CD8-positive, alpha-beta memory T cell (primary cell): ENCODE results near the gene PANX2. TPM values are rescaled to one million over a fixed set of nuclear protein-coding genes. Genes with fewer than 3 reads are reported as not detected.

Experiments
- CTCF ChIA-PET: fragments of 350-600 bp; sonication (Branson Sonifier 250); formaldehyde crosslinking; loops from one replicate; lab custom pipeline; 2021; ENCODE audit warnings: antibody characterized with exemption; lab: Charles Lee
- POLR2A ChIA-PET: fragments of 350-600 bp; sonication (Branson Sonifier 250); formaldehyde crosslinking; loops from one replicate; lab custom pipeline; 2021; ENCODE audit warnings: antibody characterized with exemption; lab: Charles Lee
- DNase-seq, 5 donors: peaks; one replicate each; pipeline versions ENCODE4 v3.0.0 to v3.0.0-alpha.2; 2020 to 2022; ENCODE audit warnings: mixed read lengths in 1 of 5
- H3K27ac ChIP-seq: one replicate; pipeline ENCODE4 v1.7.0; 2013; ENCODE audit warnings: low read depth, mild to moderate bottlenecking, low read length, moderate library complexity
- H3K27me3 ChIP-seq: 2 replicates; pipeline ENCODE4 v1.7.0; 2013; ENCODE audit warnings: low read length, mild to moderate bottlenecking; ENCODE audit not compliant: insufficient read depth, poor library complexity, severe bottlenecking
- H3K36me3 ChIP-seq: 2 replicates; pipeline ENCODE4 v1.7.0; 2013; ENCODE audit warnings: mild to moderate bottlenecking, low read length, moderate library complexity; ENCODE audit not compliant: insufficient read depth
- H3K4me1 ChIP-seq: 2 replicates; pipeline ENCODE4 v1.7.0; 2013; ENCODE audit warnings: mild to moderate bottlenecking, low read length, moderate library complexity; ENCODE audit not compliant: insufficient read depth
- H3K4me3 ChIP-seq: 2 replicates; pipeline ENCODE4 v1.7.0; 2013; ENCODE audit warnings: mild to moderate bottlenecking, low read length
- H3K9me3 ChIP-seq: 2 replicates; pipeline ENCODE4 v1.7.0; 2013; ENCODE audit warnings: mild to moderate bottlenecking, low read length
- H3K27ac Mint-ChIP-seq, 8 donors: one replicate each; pipeline ENCODE4 v1.8.0; 2020 to 2021; ENCODE audit warnings: mixed read lengths in 8 of 8, mild to moderate bottlenecking in 6 of 8, inconsistent platforms in 3 of 8, moderate library complexity in 3 of 8
- H3K27me3 Mint-ChIP-seq, 2 donors: one replicate each; pipeline ENCODE4 v1.8.0; 2020 to 2021; ENCODE audit warnings: mixed read lengths in 2 of 2, mild to moderate bottlenecking in 1 of 2, moderate library complexity in 1 of 2
- H3K36me3 Mint-ChIP-seq, 3 donors: one replicate each; pipeline ENCODE4 v1.8.0; 2020 to 2021; ENCODE audit warnings: mixed read lengths in 3 of 3, inconsistent platforms in 1 of 3, mild to moderate bottlenecking in 1 of 3
- H3K4me1 Mint-ChIP-seq, 3 donors: one replicate each; pipeline ENCODE4 v1.8.0; 2020 to 2021; ENCODE audit warnings: mixed read lengths in 3 of 3, inconsistent platforms in 1 of 3, mild to moderate bottlenecking in 1 of 3
- H3K4me3 Mint-ChIP-seq, 7 donors: one replicate each; pipeline ENCODE4 v1.8.0; 2020 to 2021; ENCODE audit warnings: mixed read lengths in 7 of 7, mild to moderate bottlenecking in 6 of 7, moderate library complexity in 4 of 7, inconsistent platforms in 2 of 7
- H3K9me3 Mint-ChIP-seq, 5 donors: one replicate each; pipeline ENCODE4 v1.8.0; 2020 to 2022; ENCODE audit warnings: mixed read lengths in 5 of 5, mild to moderate bottlenecking in 3 of 5, moderate library complexity in 2 of 5, inconsistent platforms in 1 of 5
- polyA plus RNA-seq: library from polyadenylated mRNA; unstranded; fragments of 300-500 nt; fragmentation: Illumina TruSeq; gene quantifications from one replicate; pipeline ENCODE4 v1.2.3, GENCODE V29; 2021
- total RNA-seq, 2 experiments: library from RNA; stranded (reverse); gene quantifications; one replicate each; pipeline ENCODE4 v1.2.3, GENCODE V29; 2021

PANX2 gene
- total and polyA plus RNA-seq, 3 experiments from 2014 or later = 1.7 to 1.8 TPM; not detected in 1

GRCh38 chr22:50150161-50151129, 20.1 kb upstream of the PANX2 start:
- no peak overlapping the region for H3K27ac ChIP-seq
- no peak overlapping the region for H3K4me3 ChIP-seq
- ChIA-PET POLR2A (interaction anchor here (1.8 kb wide), 1 partner anchor 41 kb away, joined by 5 read pairs; no protein-coding TSS in a partner anchor), CTCF (interaction anchor here (0.7 to 5.0 kb wide), 11 partner anchors 14 to 178 kb away, joined by 3 to 35 read pairs (median 4); no protein-coding TSS in a partner anchor)
- no peaks in the 10 kb centered on the region for H3K36me3 Mint-ChIP-seq
- DNase-seq = no peak
- H3K36me3 ChIP-seq = no peaks in the 10 kb centered on the region
- H3K27me3 Mint-ChIP-seq = peaks cover 0 to 1% of the 10 kb centered on the region in 2 donors
- no peaks in the 10 kb centered on the region for H3K27me3 ChIP-seq
- H3K9me3 Mint-ChIP-seq = no peaks in the 10 kb centered on the region
- H3K4me1 ChIP-seq = no peaks in the 10 kb centered on the region
- H3K9me3 ChIP-seq = no peaks in the 10 kb centered on the region
- no peak overlapping the region for H3K4me3 Mint-ChIP-seq
- H3K4me1 Mint-ChIP-seq = peaks cover 0 to 8% (median 2%) of the 10 kb centered on the region in 3 donors
- H3K27ac Mint-ChIP-seq = peak overlapping the region in 1 of 8 donors; percentile 39

GRCh38 chr22:50151571-50152537, 18.7 kb upstream of the PANX2 start:
- H3K27ac ChIP-seq = no peak overlapping the region
- no peaks in the 10 kb centered on the region for H3K9me3 Mint-ChIP-seq
- no peaks in the 10 kb centered on the region for H3K27me3 Mint-ChIP-seq
- POLR2A ChIA-PET = interaction anchor here (0.7 kb wide), 1 partner anchor 29 kb away, joined by 3 read pairs; no protein-coding TSS in a partner anchor
- H3K27ac Mint-ChIP-seq = no peak overlapping the region
- H3K36me3 ChIP-seq = no peaks in the 10 kb centered on the region
- no peaks in the 10 kb centered on the region for H3K27me3 ChIP-seq
- no peak overlapping the region for H3K4me3 ChIP-seq
- no peaks in the 10 kb centered on the region for H3K9me3 ChIP-seq
- H3K36me3 Mint-ChIP-seq = no peaks in the 10 kb centered on the region
- no peak overlapping the region for H3K4me3 Mint-ChIP-seq
- CTCF ChIA-PET = interaction anchor here (5.0 kb wide), 1 partner anchor 56 kb away, joined by 35 read pairs; no protein-coding TSS in a partner anchor
- H3K4me1 ChIP-seq = no peaks in the 10 kb centered on the region
- DNase-seq = no peak
- H3K4me1 Mint-ChIP-seq = peaks cover 0 to 5% (median 2%) of the 10 kb centered on the region in 3 donors

GRCh38 chr22:50153056-50153755, 17.3 kb upstream of the PANX2 start:
- no peaks in the 10 kb centered on the region for H3K36me3 Mint-ChIP-seq
- ChIA-PET POLR2A (no interaction called here), CTCF (no interaction called here)
- H3K9me3 Mint-ChIP-seq = no peaks in the 10 kb centered on the region
- H3K27me3 ChIP-seq = no peaks in the 10 kb centered on the region
- no peaks in the 10 kb centered on the region for H3K36me3 ChIP-seq
- H3K27ac Mint-ChIP-seq = no peak overlapping the region
- peaks cover 0 to 4% (median 2%) of the 10 kb centered on the region in 3 donors for H3K4me1 Mint-ChIP-seq
- no peak for DNase-seq
- no peak overlapping the region for H3K4me3 ChIP-seq
- H3K27me3 Mint-ChIP-seq = no peaks in the 10 kb centered on the region
- no peaks in the 10 kb centered on the region for H3K4me1 ChIP-seq
- no peaks in the 10 kb centered on the region for H3K9me3 ChIP-seq
- H3K4me3 Mint-ChIP-seq = no peak overlapping the region
- no peak overlapping the region for H3K27ac ChIP-seq

GRCh38 chr22:50153756-50154140, 16.8 kb upstream of the PANX2 start:
- DNase-seq = no peak
- ChIA-PET POLR2A (no interaction called here), CTCF (interaction anchor here (0.6 kb wide), 1 partner anchor 37 kb away, joined by 3 read pairs; no protein-coding TSS in a partner anchor)
- Histone ChIP-seq H3K36me3 (no peaks in the 10 kb centered on the region), H3K27me3 (no peaks in the 10 kb centered on the region), H3K9me3 (no peaks in the 10 kb centered on the region), H3K4me3 (no peak overlapping the region), H3K27ac (no peak overlapping the region), H3K4me1 (no peaks in the 10 kb centered on the region)
- Mint-ChIP-seq H3K9me3 (no peaks in the 10 kb centered on the region), H3K27ac (no peak overlapping the region), H3K4me3 (no peak overlapping the region), H3K27me3 (peaks cover 0 to 4% of the 10 kb centered on the region in 2 donors), H3K4me1 (peaks cover 0 to 4% (median 2%) of the 10 kb centered on the region in 3 donors), H3K36me3 (no peaks in the 10 kb centered on the region)

- H3K4me1 ChIP-seq = no peaks in the 10 kb centered on the region
- H3K9me3 ChIP-seq = no peaks in the 10 kb centered on the region
- H3K27me3 Mint-ChIP-seq = peaks cover 7 to 23% of the 10 kb centered on the region in 2 donors
- no peaks in the 10 kb centered on the region for H3K36me3 Mint-ChIP-seq
- H3K27ac Mint-ChIP-seq = no peak overlapping the region
- ChIA-PET POLR2A (no interaction called here), CTCF (interaction anchor here (0.5 to 1.5 kb wide), 2 partner anchors 34 to 164 kb away, joined by 3 read pairs; no protein-coding TSS in a partner anchor)
- H3K27ac ChIP-seq = no peak overlapping the region
- no peak overlapping the region for H3K4me3 ChIP-seq
- H3K4me3 Mint-ChIP-seq = no peak overlapping the region
- H3K36me3 ChIP-seq = no peaks in the 10 kb centered on the region
- H3K27me3 ChIP-seq = no peaks in the 10 kb centered on the region
- no peaks in the 10 kb centered on the region for H3K9me3 Mint-ChIP-seq
- no peaks in the 10 kb centered on the region for H3K4me1 Mint-ChIP-seq
- no peak for DNase-seq
Measured at GRCh38 chr22:50157709-50158375, 12.7 kb upstream of the PANX2 start.

- Mint-ChIP-seq H3K4me3 (no peak overlapping the region), H3K9me3 (no peaks in the 10 kb centered on the region), H3K4me1 (no peaks in the 10 kb centered on the region), H3K27ac (no peak overlapping the region), H3K36me3 (no peaks in the 10 kb centered on the region), H3K27me3 (peaks cover 7 to 37% of the 10 kb centered on the region in 2 donors)
- Histone ChIP-seq H3K27ac (no peak overlapping the region), H3K27me3 (no peaks in the 10 kb centered on the region), H3K4me1 (no peaks in the 10 kb centered on the region), H3K4me3 (no peak overlapping the region), H3K9me3 (no peaks in the 10 kb centered on the region), H3K36me3 (no peaks in the 10 kb centered on the region)
- POLR2A ChIA-PET = no interaction called here
- DNase-seq = no peak
- CTCF ChIA-PET = no interaction called here
Measured at GRCh38 chr22:50160947-50161346, 9.6 kb upstream of the PANX2 start.
